Right lobe of liver (tissue), 4 donors: Measurements from ENCODE around the gene FGR.

ENCODE experiments used
- POLR2A ChIP-seq: fragments of 450-650 bp; IDR thresholded peaks from one replicate; pipeline ENCODE4 v1.6.1; 2017; ENCODE audit warnings: antibody characterized with exemption, mild to moderate bottlenecking
- TF ChIP-seq, protein P1 (sequence below), 4 donors: fragments of 200-600 bp in 3 of 4; fragments of 450-650 bp in 1 of 4; IDR thresholded peaks; one replicate each; pipeline versions ENCODE4 v1.5.1 to v1.8.0; 2016 to 2022; ENCODE audit warnings: antibody characterized with exemption in 4 of 4, mild to moderate bottlenecking in 2 of 4
- donor health status: DM: no; HTN: no; CAD: no.
- donor health status: DM: no; HTN: no; CAD: no.
- donor health status: DM: no; HTN: yes; CAD: no.

DNA sequence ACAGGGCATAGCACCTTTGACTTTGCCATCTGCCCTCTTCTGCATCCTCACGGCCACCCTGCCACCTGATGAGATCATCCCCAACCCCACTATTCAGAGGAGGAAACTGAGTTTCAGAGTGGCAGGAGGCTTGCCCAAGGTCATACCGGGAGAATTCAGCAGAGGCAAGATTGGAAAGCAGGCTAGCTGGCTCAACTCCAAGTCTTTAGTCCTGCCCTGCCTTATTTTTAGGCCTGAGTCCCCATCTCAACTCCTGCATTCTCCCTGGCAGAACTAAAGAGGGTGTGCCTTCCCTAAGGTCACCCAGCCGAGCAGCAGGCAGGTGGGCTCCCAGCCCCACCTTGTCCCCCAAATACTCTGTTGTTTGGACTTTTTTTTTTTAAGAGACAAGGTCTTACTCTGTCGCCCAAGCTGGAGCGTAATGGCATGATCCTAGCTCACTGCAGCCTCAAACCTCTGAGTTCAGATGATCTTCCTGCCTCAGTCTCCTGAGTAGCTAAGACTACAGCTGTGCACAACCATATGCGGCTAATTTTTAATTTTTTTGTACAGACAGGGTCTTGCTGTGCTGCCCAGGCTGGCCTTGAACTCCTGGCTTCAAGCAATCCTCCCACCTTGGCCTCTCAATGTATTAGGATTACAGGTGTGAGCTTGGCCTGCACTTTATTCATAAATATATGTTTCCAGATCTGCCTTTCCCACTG lies 13.8 kb upstream of the FGR start:
- TF ChIP-seq POLR2A = no peak
- TF ChIP-seq, protein P1, sequence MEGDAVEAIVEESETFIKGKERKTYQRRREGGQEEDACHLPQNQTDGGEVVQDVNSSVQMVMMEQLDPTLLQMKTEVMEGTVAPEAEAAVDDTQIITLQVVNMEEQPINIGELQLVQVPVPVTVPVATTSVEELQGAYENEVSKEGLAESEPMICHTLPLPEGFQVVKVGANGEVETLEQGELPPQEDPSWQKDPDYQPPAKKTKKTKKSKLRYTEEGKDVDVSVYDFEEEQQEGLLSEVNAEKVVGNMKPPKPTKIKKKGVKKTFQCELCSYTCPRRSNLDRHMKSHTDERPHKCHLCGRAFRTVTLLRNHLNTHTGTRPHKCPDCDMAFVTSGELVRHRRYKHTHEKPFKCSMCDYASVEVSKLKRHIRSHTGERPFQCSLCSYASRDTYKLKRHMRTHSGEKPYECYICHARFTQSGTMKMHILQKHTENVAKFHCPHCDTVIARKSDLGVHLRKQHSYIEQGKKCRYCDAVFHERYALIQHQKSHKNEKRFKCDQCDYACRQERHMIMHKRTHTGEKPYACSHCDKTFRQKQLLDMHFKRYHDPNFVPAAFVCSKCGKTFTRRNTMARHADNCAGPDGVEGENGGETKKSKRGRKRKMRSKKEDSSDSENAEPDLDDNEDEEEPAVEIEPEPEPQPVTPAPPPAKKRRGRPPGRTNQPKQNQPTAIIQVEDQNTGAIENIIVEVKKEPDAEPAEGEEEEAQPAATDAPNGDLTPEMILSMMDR (IDR thresholded peaks at IDR 0.05) = no peak
